ENCODE measurements around the gene ATP1A2. TPM values are rescaled to one million over a fixed set of nuclear protein-coding genes. Genes with fewer than 3 reads are reported as not detected.

ATP1A2 gene
- total and polyA plus RNA-seq, 2 experiments from 2014 or later = 4.9 to 17.7 TPM

- Histone ChIP-seq H3K27me3 (ENCODE audit: insufficient read depth) (no peaks in the 10 kb centered on the region), H4K20me1 (replicated peaks; ENCODE audit: insufficient read depth) (no peaks in the 10 kb centered on the region), H3K36me3 (ENCODE audit: insufficient read depth) (no peaks in the 10 kb centered on the region), H3K4me3 (no peak overlapping the region), H3K4me1 (ENCODE audit: insufficient read depth) (peaks cover 54% of the 10 kb centered on the region), H2AFZ (no peak overlapping the region), H3K9me2 (ENCODE audit: insufficient read depth) (peaks cover 3% of the 10 kb centered on the region), H3K4me2 (peak overlapping the region; percentile 9; the same call in 1 of the 2 replicates), H3F3A (replicated peaks; ENCODE audit: low read depth) (peaks cover 20% of the 10 kb centered on the region), H3K79me2 (replicated peaks; ENCODE audit: insufficient read depth) (no peaks in the 10 kb centered on the region), H3K27ac (ENCODE audit: low read depth) (no peak overlapping the region)
- H3K9me3 Mint-ChIP-seq = no peaks in the 10 kb centered on the region
- DNase-seq (ENCODE audit: low spot score) = no peak
- ATAC-seq = no peak
- no peak overlapping the region; the same call in 1 of the 2 replicates for H3K27ac Mint-ChIP-seq
- no peak for TF ChIP-seq STAT1 (IDR thresholded peaks at IDR 0.05; ENCODE audit: unreplicated experiment)
- no peak for TF ChIP-seq EZH2phosphoT487 (IDR thresholded peaks at IDR 0.05; ENCODE audit: unreplicated experiment)
- TF ChIP-seq ZNF114 (CRISPR knock-in tag; IDR thresholded peaks at IDR 0.05) = no peak
- no peak for TF ChIP-seq NANOG (IDR thresholded peaks at IDR 0.05; ENCODE audit: borderline replicate concordance)
- TF ChIP-seq CREB1 (CRISPR knock-in tag; IDR thresholded peaks at IDR 0.05; ENCODE audit: low read depth) = no peak
- TF ChIP-seq ETS1 (IDR thresholded peaks at IDR 0.05) = no peak
- TF ChIP-seq POLR2AphosphoS5 (IDR thresholded peaks at IDR 0.05; ENCODE audit: low read depth) = no peak
- no peak for TF ChIP-seq ZNF462 (CRISPR knock-in tag; IDR thresholded peaks at IDR 0.05)
- no peak for TF ChIP-seq REST (IDR thresholded peaks at IDR 0.05; ENCODE audit: unreplicated experiment)
- no peak for TF ChIP-seq EZH2 (IDR thresholded peaks at IDR 0.05; ENCODE audit: low read depth, unreplicated experiment)
- TF ChIP-seq CTCF (conservative IDR thresholded peaks at IDR 0.05; ENCODE audit: low read depth in 2 of 2) = no peak; a peak in 2 of 4 replicates
- no peak for TF ChIP-seq ZNF331 (CRISPR knock-in tag; IDR thresholded peaks at IDR 0.05; ENCODE audit: low read depth)
- no peak for TF ChIP-seq JUNB (IDR thresholded peaks at IDR 0.05; ENCODE audit: unreplicated experiment)
- peaks cover 61% of the 10 kb centered on the region for H3K4me1 Mint-ChIP-seq
- H3K4me3 Mint-ChIP-seq = no peak overlapping the region
- H3K36me3 Mint-ChIP-seq (ENCODE audit: low read depth) = no peaks in the 10 kb centered on the region
- H3K27me3 Mint-ChIP-seq (ENCODE audit: insufficient read depth, low read depth, poor library complexity) = peaks cover 22% of the 10 kb centered on the region
These were observed 52.5 kb downstream of the ATP1A2 start for GRCh38 chr1:160168016-160168415.
